ENCODE results near the gene COX6A2. TPM values are rescaled to one million over a fixed set of nuclear protein-coding genes. Genes with fewer than 3 reads are reported as not detected.

Gene COX6A2
- total RNA-seq, 1 experiment from 2014 or later, result not detected

Other genes with a start within 250 kb of the COX6A2 start
- gene FUS, start 248.2 kb downstream of the COX6A2 start, total RNA-seq (2014; rRNA removed; shearing (Covaris generic); ENCODE audit: low replicate concordance), result 14.5 and 17.2 TPM in 2 replicates
- gene PYCARD, start 225.6 kb downstream of the COX6A2 start, total RNA-seq (2014; rRNA removed; shearing (Covaris generic); ENCODE audit: low replicate concordance), result not detected in 2 replicates
- not detected in 2 replicates for gene TRIM72, start 214.2 kb downstream of the COX6A2 start, total RNA-seq (2014; rRNA removed; shearing (Covaris generic); ENCODE audit: low replicate concordance)
- not detected in 2 replicates for gene PYDC1, start 211.2 kb downstream of the COX6A2 start, total RNA-seq (2014; rRNA removed; shearing (Covaris generic); ENCODE audit: low replicate concordance)
- not detected in 2 replicates for gene ITGAM, start 168.4 kb downstream of the COX6A2 start, total RNA-seq (2014; rRNA removed; shearing (Covaris generic); ENCODE audit: low replicate concordance)
- 0.46 TPM in 1 of 2 replicates, not detected in the other for gene ITGAX, start 73.2 kb downstream of the COX6A2 start, total RNA-seq (2014; rRNA removed; shearing (Covaris generic); ENCODE audit: low replicate concordance)
- gene ITGAD, start 35.0 kb downstream of the COX6A2 start, total RNA-seq (2014; rRNA removed; shearing (Covaris generic); ENCODE audit: low replicate concordance), result not detected in 2 replicates
- gene ZNF843, start 14.4 kb upstream of the COX6A2 start, total RNA-seq (2014; rRNA removed; shearing (Covaris generic); ENCODE audit: low replicate concordance), result not detected in 2 replicates
- 11.3 and 12.7 TPM in 2 replicates for gene ARMC5, start 31.1 kb upstream of the COX6A2 start, total RNA-seq (2014; rRNA removed; shearing (Covaris generic); ENCODE audit: low replicate concordance)
- gene TGFB1I1, start 43.8 kb upstream of the COX6A2 start, total RNA-seq (2014; rRNA removed; shearing (Covaris generic); ENCODE audit: low replicate concordance), result 39.1 and 48.1 TPM in 2 replicates
- gene SLC5A2, start 54.8 kb upstream of the COX6A2 start, total RNA-seq (2014; rRNA removed; shearing (Covaris generic); ENCODE audit: low replicate concordance), result not detected in 2 replicates
- gene RUSF1, start 80.0 kb upstream of the COX6A2 start, total RNA-seq (2014; rRNA removed; shearing (Covaris generic); ENCODE audit: low replicate concordance), result 20.6 and 27.9 TPM in 2 replicates
- not detected in 2 replicates for gene AHSP, start 99.5 kb upstream of the COX6A2 start, total RNA-seq (2014; rRNA removed; shearing (Covaris generic); ENCODE audit: low replicate concordance)